Measurements from ENCODE around the gene TLL2.
A peak's percentile ranks its signal among the peaks of the same experiment; 100 is the strongest.

TLL2 gene

GRCh38 chr10:96387601-96388000 is 126.1 kb downstream of the TLL2 start:
- Histone ChIP-seq H3K4me3 (ENCODE audit: low read depth, low read length) (no peak overlapping the region), H3K27me3 (ENCODE audit: control insufficient read depth, insufficient read depth, low read length) (no peaks in the 10 kb centered on the region), H3K36me3 (ENCODE audit: control insufficient read depth, insufficient read depth, low read length) (no peaks in the 10 kb centered on the region), H3K9me3 (ENCODE audit: control insufficient read depth, insufficient read depth, low read depth, low read length) (no peaks in the 10 kb centered on the region), H3K4me1 (ENCODE audit: control insufficient read depth, insufficient read depth, low read length) (no peaks in the 10 kb centered on the region), H3K27ac (ENCODE audit: low read depth, low read length) (no peak overlapping the region), H3K9ac (ENCODE audit: low read length) (no peak overlapping the region)

GRCh38 chr10:96387161-96387560 is 126.6 kb downstream of the TLL2 start:
- H3K27me3 ChIP-seq (ENCODE audit: control insufficient read depth, insufficient read depth, low read length): no peaks in the 10 kb centered on the region
- H3K27ac ChIP-seq (ENCODE audit: low read depth, low read length): no peak overlapping the region
- no peak overlapping the region for H3K4me3 ChIP-seq (ENCODE audit: low read depth, low read length)
- H3K4me1 ChIP-seq (ENCODE audit: control insufficient read depth, insufficient read depth, low read length): no peaks in the 10 kb centered on the region
- H3K9me3 ChIP-seq (ENCODE audit: control insufficient read depth, insufficient read depth, low read depth, low read length): no peaks in the 10 kb centered on the region
- H3K36me3 ChIP-seq (ENCODE audit: control insufficient read depth, insufficient read depth, low read length): no peaks in the 10 kb centered on the region
- H3K9ac ChIP-seq (ENCODE audit: low read length): no peak overlapping the region

GRCh38 chr10:96384506-96384905 is 129.2 kb downstream of the TLL2 start:
- no peak overlapping the region for H3K9ac ChIP-seq (ENCODE audit: low read length)
- H3K36me3 ChIP-seq (ENCODE audit: control insufficient read depth, insufficient read depth, low read length): no peaks in the 10 kb centered on the region
- no peaks in the 10 kb centered on the region for H3K27me3 ChIP-seq (ENCODE audit: control insufficient read depth, insufficient read depth, low read length)
- no peaks in the 10 kb centered on the region for H3K9me3 ChIP-seq (ENCODE audit: control insufficient read depth, insufficient read depth, low read depth, low read length)
- H3K4me1 ChIP-seq (ENCODE audit: control insufficient read depth, insufficient read depth, low read length): no peaks in the 10 kb centered on the region
- H3K27ac ChIP-seq (ENCODE audit: low read depth, low read length): no peak overlapping the region
- no peak overlapping the region for H3K4me3 ChIP-seq (ENCODE audit: low read depth, low read length)

- H3K27ac ChIP-seq (ENCODE audit: low read depth, low read length): no peak overlapping the region
Observed at GRCh38 chr10:96380821-96381220, 132.9 kb downstream of the TLL2 start.

GRCh38 chr10:96379758-96380157 is 134.0 kb downstream of the TLL2 start:
- peaks cover 12% of the 10 kb centered on the region for H3K4me1 ChIP-seq (ENCODE audit: control insufficient read depth, insufficient read depth, low read length)
- peaks cover 3% of the 10 kb centered on the region; the same call in 1 of the 2 replicates for H3K27me3 ChIP-seq (ENCODE audit: control insufficient read depth, insufficient read depth, low read length)
- H3K9me3 ChIP-seq (ENCODE audit: control insufficient read depth, insufficient read depth, low read depth, low read length): no peaks in the 10 kb centered on the region
- no peaks in the 10 kb centered on the region for H3K36me3 ChIP-seq (ENCODE audit: control insufficient read depth, insufficient read depth, low read length)
- no peak overlapping the region for H3K9ac ChIP-seq (ENCODE audit: low read length)
- H3K27ac ChIP-seq (ENCODE audit: low read depth, low read length): no peak overlapping the region
- no peak overlapping the region for H3K4me3 ChIP-seq (ENCODE audit: low read depth, low read length)

More at GRCh38 chr10:96380821-96381220, 132.9 kb downstream of the TLL2 start:
- Histone ChIP-seq H3K27me3 (ENCODE audit: control insufficient read depth, insufficient read depth, low read length) (no peaks in the 10 kb centered on the region), H3K4me3 (ENCODE audit: low read depth, low read length) (no peak overlapping the region), H3K4me1 (ENCODE audit: control insufficient read depth, insufficient read depth, low read length) (peaks cover 6% of the 10 kb centered on the region; the same call in 1 of the 2 replicates), H3K9ac (ENCODE audit: low read length) (no peak overlapping the region), H3K36me3 (ENCODE audit: control insufficient read depth, insufficient read depth, low read length) (no peaks in the 10 kb centered on the region), H3K9me3 (ENCODE audit: control insufficient read depth, insufficient read depth, low read depth, low read length) (no peaks in the 10 kb centered on the region)

- H3K27me3 ChIP-seq (ENCODE audit: control insufficient read depth, insufficient read depth, low read length): peaks cover 9% of the 10 kb centered on the region; the same call in 1 of the 2 replicates
- no peak overlapping the region for H3K4me3 ChIP-seq (ENCODE audit: low read depth, low read length)
- H3K4me1 ChIP-seq (ENCODE audit: control insufficient read depth, insufficient read depth, low read length): peaks cover 18% of the 10 kb centered on the region
- H3K36me3 ChIP-seq (ENCODE audit: control insufficient read depth, insufficient read depth, low read length): no peaks in the 10 kb centered on the region
- H3K27ac ChIP-seq (ENCODE audit: low read depth, low read length): no peak overlapping the region
- no peaks in the 10 kb centered on the region for H3K9me3 ChIP-seq (ENCODE audit: control insufficient read depth, insufficient read depth, low read depth, low read length)
- H3K9ac ChIP-seq (ENCODE audit: low read length): no peak overlapping the region
Observed at GRCh38 chr10:96378741-96379140, 135.0 kb downstream of the TLL2 start.

- Histone ChIP-seq H3K9me3 (ENCODE audit: control insufficient read depth, insufficient read depth, low read depth, low read length) (no peaks in the 10 kb centered on the region), H3K4me3 (ENCODE audit: low read depth, low read length) (no peak overlapping the region), H3K9ac (ENCODE audit: low read length) (no peak overlapping the region), H3K27me3 (ENCODE audit: control insufficient read depth, insufficient read depth, low read length) (peaks cover 9% of the 10 kb centered on the region; the same call in 1 of the 2 replicates), H3K27ac (ENCODE audit: low read depth, low read length) (no peak overlapping the region), H3K4me1 (ENCODE audit: control insufficient read depth, insufficient read depth, low read length) (peaks cover 18% of the 10 kb centered on the region), H3K36me3 (ENCODE audit: control insufficient read depth, insufficient read depth, low read length) (no peaks in the 10 kb centered on the region)
Observed at GRCh38 chr10:96377816-96378294, 135.9 kb downstream of the TLL2 start.

GRCh38 chr10:96376483-96376882 is 137.2 kb downstream of the TLL2 start:
- H3K9ac ChIP-seq (ENCODE audit: low read length): no peak overlapping the region
- H3K36me3 ChIP-seq (ENCODE audit: control insufficient read depth, insufficient read depth, low read length): no peaks in the 10 kb centered on the region
- H3K4me3 ChIP-seq (ENCODE audit: low read depth, low read length): no peak overlapping the region
- H3K27me3 ChIP-seq (ENCODE audit: control insufficient read depth, insufficient read depth, low read length): peaks cover 9% of the 10 kb centered on the region; the same call in 1 of the 2 replicates
- H3K4me1 ChIP-seq (ENCODE audit: control insufficient read depth, insufficient read depth, low read length): peaks cover 18% of the 10 kb centered on the region
- no peaks in the 10 kb centered on the region for H3K9me3 ChIP-seq (ENCODE audit: control insufficient read depth, insufficient read depth, low read depth, low read length)
- H3K27ac ChIP-seq (ENCODE audit: low read depth, low read length): no peak overlapping the region

- Histone ChIP-seq H3K36me3 (ENCODE audit: control insufficient read depth, insufficient read depth, low read length) (no peaks in the 10 kb centered on the region), H3K27me3 (ENCODE audit: control insufficient read depth, insufficient read depth, low read length) (peaks cover 9% of the 10 kb centered on the region; the same call in 1 of the 2 replicates), H3K4me1 (ENCODE audit: control insufficient read depth, insufficient read depth, low read length) (peaks cover 21% of the 10 kb centered on the region), H3K27ac (ENCODE audit: low read depth, low read length) (no peak overlapping the region), H3K9me3 (ENCODE audit: control insufficient read depth, insufficient read depth, low read depth, low read length) (no peaks in the 10 kb centered on the region), H3K9ac (ENCODE audit: low read length) (peak overlapping the region; percentile 8), H3K4me3 (ENCODE audit: low read depth, low read length) (peak overlapping the region; percentile 52)
Observed at GRCh38 chr10:96374985-96375830, 138.5 kb downstream of the TLL2 start.

- peaks cover 9% of the 10 kb centered on the region; the same call in 1 of the 2 replicates for H3K27me3 ChIP-seq (ENCODE audit: control insufficient read depth, insufficient read depth, low read length)
- peaks cover 26% of the 10 kb centered on the region for H3K4me1 ChIP-seq (ENCODE audit: control insufficient read depth, insufficient read depth, low read length)
- no peaks in the 10 kb centered on the region for H3K36me3 ChIP-seq (ENCODE audit: control insufficient read depth, insufficient read depth, low read length)
- H3K4me3 ChIP-seq (ENCODE audit: low read depth, low read length): peak overlapping the region; percentile 52
- H3K9ac ChIP-seq (ENCODE audit: low read length): no peak overlapping the region
- H3K27ac ChIP-seq (ENCODE audit: low read depth, low read length): no peak overlapping the region
- no peaks in the 10 kb centered on the region for H3K9me3 ChIP-seq (ENCODE audit: control insufficient read depth, insufficient read depth, low read depth, low read length)
Observed at GRCh38 chr10:96374639-96374984, 139.1 kb downstream of the TLL2 start.

- peaks cover 26% of the 10 kb centered on the region for H3K4me1 ChIP-seq (ENCODE audit: control insufficient read depth, insufficient read depth, low read length)
- peaks cover 9% of the 10 kb centered on the region; the same call in 1 of the 2 replicates for H3K27me3 ChIP-seq (ENCODE audit: control insufficient read depth, insufficient read depth, low read length)
- no peak overlapping the region for H3K27ac ChIP-seq (ENCODE audit: low read depth, low read length)
- no peaks in the 10 kb centered on the region for H3K36me3 ChIP-seq (ENCODE audit: control insufficient read depth, insufficient read depth, low read length)
- H3K4me3 ChIP-seq (ENCODE audit: low read depth, low read length): no peak overlapping the region
- H3K9me3 ChIP-seq (ENCODE audit: control insufficient read depth, insufficient read depth, low read depth, low read length): no peaks in the 10 kb centered on the region
- no peak overlapping the region for H3K9ac ChIP-seq (ENCODE audit: low read length)
Observed at GRCh38 chr10:96374004-96374403, 139.7 kb downstream of the TLL2 start.
